H1 (cell line): ENCODE results near the gene ATG9B. TPM values are rescaled to one million over a fixed set of nuclear protein-coding genes. Genes with fewer than 3 reads are reported as not detected.

Experiments
- SAP30 ChIP-seq: fragments of 300-600 bp; sonication (generic); IDR thresholded peaks from 2 replicates; pipeline ENCODE4 v1.7.1; 2012; ENCODE audit warnings: low read length, moderate library complexity, mild to moderate bottlenecking, inconsistent platforms; ENCODE audit not compliant: insufficient read depth, insufficient replicate concordance
- YY1 ChIP-seq: IDR thresholded peaks from 2 replicates; pipeline ENCODE4 v1.6.1; 2011; ENCODE audit warnings: low read depth, mild to moderate bottlenecking, low read length
- polyA plus RNA-seq, 7 experiments: library from polyadenylated mRNA; depleted of rRNA in 3 of 7; stranded (reverse) in 5 of 7; unstranded in 2 of 7; fragments of >200 nt in 5 of 7; fragments of 200-250 nt in 2 of 7; gene quantifications; 1 replicate in 5 of 7; 2 replicates in 1 of 7; 4 replicates in 1 of 7; pipeline versions ENCODE4 v1.2.1 to v1.2.3, GENCODE V29; 2011 to 2013; ENCODE audit warnings: missing spikeins in 2 of 7, mixed read lengths in 2 of 7
- total RNA-seq: library from RNA; stranded (reverse); fragmentation: NEBNext Ultra II Directional; extraction: Animal tissue kit (Norgen Biotek cat#: 25700); gene quantifications from 2 replicates; pipeline ENCODE4 v1.2.1, GENCODE V29; 2021

Gene ATG9B
- total and polyA plus RNA-seq, 2 of the 8 experiments (the other 6 are each of a cell fraction or from before 2014, with no cell fraction given), result 1.4 to 2.3 TPM

- no peak for TF ChIP-seq SAP30
- TF ChIP-seq YY1, result no peak
Measured at GRCh38 chr7:151066273-151066974, 42.1 kb upstream of the ATG9B start (continued).
